ENCODE results near the gene KIF3C.
A peak's percentile ranks its signal among the peaks of the same experiment; 100 is the strongest.
"Not testable (repeated sequence)": the region's sequence is repeated elsewhere in the genome, so short reads cannot be mapped to it uniquely, and the experiment has no call there.

The KIF3C gene

DNA sequence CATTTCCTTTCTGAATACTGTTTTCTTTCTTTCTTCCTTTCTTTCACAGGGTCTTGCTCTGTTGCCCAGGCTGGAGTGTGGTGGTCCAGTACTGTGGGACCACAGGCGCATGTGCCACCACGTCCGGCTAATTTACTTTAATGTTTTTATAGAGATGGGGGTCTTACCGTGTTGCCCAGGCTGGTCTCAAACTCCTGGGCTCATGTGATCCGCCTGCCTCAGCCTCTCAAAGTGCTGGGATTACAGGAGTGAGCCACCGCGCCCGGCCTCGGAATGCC is 68.7 kb downstream of the KIF3C start:
- DNase-seq: not testable (repeated sequence)

DNA sequence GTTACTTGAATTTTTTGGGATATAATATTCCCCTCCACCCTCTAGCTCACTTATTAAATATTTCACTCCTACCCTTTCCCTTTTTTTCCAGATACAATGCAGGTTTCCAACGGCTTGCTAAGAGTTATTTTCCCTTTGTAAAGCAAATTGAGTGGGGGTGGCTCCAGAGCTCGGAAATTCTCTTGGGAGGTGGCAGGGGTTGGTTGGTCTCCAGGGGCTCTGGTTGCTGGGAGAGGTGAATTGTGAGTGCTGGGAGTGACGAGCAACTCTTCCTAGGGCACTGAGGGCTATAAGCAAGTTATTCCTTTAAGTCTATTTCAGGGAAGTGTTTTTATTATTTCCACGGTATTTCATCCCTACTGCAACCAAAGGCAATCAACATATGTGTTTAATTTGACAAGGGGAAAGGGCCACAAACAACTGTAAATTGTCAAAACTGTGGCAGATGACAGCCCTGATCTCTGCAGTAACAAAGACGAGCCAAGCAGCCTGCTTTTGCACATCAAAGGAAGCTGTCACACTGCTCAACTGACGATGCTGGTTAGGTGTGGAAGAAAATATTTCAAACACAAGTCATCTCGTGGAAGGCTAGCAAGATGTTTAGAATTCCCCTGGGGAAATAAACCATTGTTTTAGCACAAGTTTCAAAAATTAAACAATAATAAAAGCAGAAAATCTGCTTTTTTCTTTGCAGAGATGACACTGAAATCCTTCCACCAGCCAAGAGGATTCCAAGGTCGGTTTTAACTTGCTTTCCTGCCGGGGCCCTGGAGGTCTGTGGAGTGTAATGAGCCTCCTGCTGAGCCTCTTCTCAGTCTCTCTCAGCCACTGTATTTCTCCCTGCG is 69.2 kb downstream of the KIF3C start:
- no peak for DNase-seq

DNA sequence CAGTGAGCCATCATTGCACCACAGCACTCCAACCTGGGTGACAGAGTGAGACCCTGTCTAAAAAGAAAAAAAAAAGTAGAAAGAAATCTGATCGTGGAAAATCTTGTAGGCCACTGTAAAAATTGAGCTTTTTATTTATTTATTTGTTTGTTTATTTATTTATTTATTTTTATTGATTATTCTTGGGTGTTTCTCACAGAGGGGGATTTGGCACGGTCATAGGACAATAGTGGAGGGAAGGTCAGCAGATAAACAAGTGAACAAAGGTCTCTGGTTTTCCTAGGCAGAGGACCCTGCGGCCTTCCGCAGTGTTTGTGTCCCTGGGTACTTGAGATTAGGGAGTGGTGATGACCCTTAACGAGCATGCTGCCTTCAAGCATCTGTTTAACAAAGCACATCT is 72.7 kb downstream of the KIF3C start:
- not testable (repeated sequence) for DNase-seq

GRCh38 chr2:25905126-25905525 is 77.2 kb downstream of the KIF3C start:
- DNase-seq: no peak

GRCh38 chr2:25903216-25903776 is 79.0 kb downstream of the KIF3C start:
- no peak for DNase-seq

DNA sequence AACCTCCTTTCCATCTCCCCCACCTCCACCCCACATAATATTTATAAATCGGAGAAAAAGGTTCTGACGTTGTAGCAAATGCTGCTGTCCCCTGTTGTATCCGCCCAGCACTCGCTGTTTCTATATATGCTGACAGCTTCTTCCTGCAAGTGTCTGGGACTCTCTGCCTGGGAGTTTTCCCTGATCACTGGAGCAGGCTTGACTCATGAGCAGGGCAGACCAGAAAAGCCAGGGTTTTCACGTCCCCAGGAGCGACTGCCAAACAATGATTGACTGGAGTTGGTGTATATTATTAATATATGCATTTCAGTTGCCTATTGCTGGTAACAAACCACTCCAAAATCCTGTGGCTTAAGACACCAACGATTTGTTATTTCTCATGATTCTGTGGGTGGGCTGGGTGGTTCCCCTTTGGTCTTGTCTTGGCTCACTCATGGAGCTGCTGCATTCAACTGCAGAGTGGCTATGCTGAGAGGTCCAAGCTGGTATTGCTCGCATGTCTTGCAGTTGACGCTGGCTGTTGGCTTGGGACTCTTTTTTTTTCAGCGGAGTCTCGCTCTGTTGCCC is 82.8 kb downstream of the KIF3C start:
- DNase-seq: peak; percentile 24

DNA sequence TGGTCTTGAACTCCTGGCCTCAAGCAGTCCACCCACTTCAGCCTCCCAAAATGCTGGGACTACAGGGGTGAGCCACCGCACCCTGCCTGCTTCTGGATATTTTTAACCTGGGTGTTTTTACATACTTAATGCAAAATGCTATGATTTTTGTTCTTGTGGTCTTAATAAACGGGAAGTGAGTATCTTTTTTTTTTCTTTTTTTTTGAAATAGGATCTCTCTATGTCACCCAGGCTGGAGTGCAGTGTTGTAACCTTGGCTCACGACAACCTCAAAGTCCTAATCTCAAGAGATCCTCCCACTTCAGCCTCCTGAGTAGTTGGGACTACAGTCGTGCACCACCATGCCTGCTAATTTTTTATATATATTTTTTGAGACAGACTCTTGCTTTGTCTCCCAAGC is 84.8 kb downstream of the KIF3C start:
- no peak for DNase-seq

DNA sequence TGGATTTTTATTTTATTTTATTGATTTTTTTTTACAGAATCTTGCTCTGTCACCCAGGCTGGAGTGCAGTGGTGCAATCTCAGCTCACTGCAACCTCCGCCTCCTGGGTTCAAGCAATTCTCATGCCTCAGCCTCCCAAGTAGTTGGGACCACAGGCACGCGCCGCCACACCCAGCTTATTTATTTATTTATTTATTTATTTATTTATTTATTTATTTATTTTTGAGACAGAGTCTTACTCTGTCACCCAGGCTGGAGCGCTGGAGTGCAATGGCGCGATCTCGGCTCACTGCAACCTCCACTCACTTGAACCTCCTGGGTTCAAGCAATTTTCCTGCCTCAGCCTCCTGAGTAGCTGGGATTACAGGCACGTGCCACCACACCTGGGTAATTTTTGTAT is 86.0 kb downstream of the KIF3C start:
- DNase-seq: not testable (repeated sequence)

- no peak for DNase-seq
These were observed 86.7 kb downstream of the KIF3C start for GRCh38 chr2:25895610-25896009.

GRCh38 chr2:25895018-25895417 is 87.3 kb downstream of the KIF3C start:
- DNase-seq: no peak

- peak; percentile 45 for DNase-seq
These were observed 88.0 kb downstream of the KIF3C start for GRCh38 chr2:25894135-25894830.

- DNase-seq: no peak
These were observed 90.6 kb downstream of the KIF3C start for GRCh38 chr2:25891672-25892071.

- DNase-seq: no peak
These were observed 94.6 kb downstream of the KIF3C start for GRCh38 chr2:25887624-25888242.

DNA sequence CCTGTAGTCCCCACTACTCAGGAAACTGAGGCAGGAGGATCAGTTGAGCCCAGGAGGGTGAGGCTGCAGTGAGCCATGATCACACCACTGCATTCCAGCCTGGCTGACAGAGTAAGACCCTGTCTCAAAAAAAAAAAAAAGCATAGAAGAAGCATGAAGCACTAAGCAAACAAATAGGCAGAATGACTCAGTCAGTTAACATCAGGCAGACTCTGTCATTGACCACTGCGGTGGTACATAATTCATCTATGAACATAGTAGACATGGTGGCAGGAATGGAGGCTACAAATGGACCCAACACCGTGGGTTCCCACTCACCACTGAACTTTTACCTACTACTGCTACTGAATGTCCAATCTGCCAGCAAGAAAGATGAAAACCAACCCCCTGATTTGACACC is 96.4 kb downstream of the KIF3C start:
- DNase-seq: no peak

DNA sequence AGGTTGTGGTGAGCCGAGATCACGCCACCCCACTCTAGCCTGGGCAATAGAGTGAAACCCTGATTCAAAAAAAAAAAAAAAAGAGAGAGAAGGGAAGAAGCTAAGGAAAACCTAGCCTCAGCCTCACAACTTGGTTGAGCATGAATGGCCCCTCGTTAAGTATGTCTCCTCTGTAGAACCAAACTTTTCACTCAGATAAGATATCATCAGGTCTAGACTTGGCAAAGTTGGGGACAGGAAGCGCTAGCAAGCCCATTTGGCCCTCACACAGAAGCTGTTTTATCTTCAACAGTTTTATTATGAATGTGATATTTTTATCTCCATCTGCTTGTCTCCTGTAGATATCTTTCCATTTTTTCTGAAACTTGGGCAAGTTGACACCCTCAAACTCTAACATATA is 100.5 kb downstream of the KIF3C start:
- DNase-seq: no peak

DNA sequence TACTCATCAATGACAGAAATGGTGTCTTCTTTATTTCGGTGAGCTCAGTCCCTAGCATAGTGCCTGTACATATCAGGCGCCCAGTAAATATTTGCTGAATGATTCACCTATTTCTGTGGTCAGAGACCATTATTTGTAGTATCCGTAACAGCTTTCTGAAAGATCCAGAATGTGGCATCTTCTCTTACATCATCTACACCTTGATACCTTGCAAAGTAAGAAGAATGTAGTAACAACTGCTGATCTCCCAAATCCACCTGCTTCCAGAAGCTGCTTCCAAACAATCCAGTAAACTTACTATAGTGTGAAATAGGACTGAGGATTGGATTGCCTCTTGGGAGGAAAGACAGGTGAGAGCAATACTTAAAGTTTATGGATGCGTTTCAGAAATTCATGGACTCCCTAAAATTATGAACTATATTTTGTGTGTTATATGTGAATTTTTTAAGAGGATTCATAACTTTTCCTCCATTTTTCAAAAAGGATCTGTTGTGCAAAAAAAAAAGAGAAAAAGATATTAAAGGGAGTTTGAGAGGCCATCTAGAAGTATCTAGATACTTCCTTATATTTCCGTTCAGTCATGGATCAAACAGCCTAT is 103.1 kb downstream of the KIF3C start:
- no peak for DNase-seq

DNA sequence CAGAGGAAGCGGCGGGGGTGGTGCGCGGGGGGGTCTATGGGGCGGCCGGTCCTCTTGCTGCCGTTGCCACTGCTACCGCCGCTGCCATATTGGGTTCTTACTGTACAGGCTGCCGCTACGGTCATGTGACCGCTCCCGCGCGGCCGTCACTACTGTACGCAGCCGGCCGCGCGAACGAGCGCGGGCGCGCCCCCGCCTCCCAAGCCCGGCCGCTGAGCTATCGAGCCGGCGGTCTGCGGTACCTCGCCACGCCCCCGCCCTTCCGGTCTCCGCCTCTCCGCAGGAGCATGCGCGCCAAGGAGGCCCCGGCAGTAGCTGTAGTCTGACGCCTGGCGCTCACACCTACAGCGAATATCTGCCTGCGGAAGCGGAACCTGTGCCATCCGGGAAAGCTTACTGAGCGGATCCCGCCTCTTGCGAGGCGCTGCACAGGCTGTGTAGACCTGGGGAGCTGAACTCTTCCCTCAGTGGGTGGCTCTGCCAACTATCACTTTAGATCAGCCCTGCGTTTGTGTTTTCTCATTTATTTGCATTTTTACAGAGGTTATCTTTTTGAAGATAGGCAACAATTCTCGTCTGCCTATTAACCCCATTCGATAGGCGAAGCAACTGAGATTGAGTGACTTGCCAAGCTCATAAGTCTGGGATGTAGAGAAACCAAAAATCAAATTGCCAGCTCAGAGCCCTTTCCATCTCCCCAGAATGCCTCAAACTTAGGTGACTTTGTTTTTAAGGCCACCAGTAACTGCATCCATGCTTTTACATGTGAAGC is 103.8 kb downstream of the KIF3C start, which contains the start of gene ASXL2:
TSS of gene ASXL2 (minus strand) at position 127 of the 772 bp plus-strand sequence. CDS start 265 bp downstream, outside the sequence.
- DNase-seq: peak; percentile 98

GRCh38 chr2:25877431-25878360 is 104.6 kb downstream of the KIF3C start:
- peak; percentile 62 for DNase-seq
